NCI-H69 (cell line): Measurements from ENCODE around the gene MPST.
A peak's percentile ranks its signal among the peaks of the same experiment; 100 is the strongest.

ENCODE experiments used
- DNase-seq: peaks from one replicate; lab custom pipeline; 2025; lab: John Stamatoyannopoulos, UW

The MPST gene

GRCh38 chr22:37022483-37023337 is 3.2 kb downstream of the MPST start:
- no peak for DNase-seq

GRCh38 chr22:37023743-37024338 is 4.3 kb downstream of the MPST start:
- DNase-seq, result no peak

- no peak for DNase-seq
These were observed 5.0 kb downstream of the MPST start for GRCh38 chr22:37024339-37025157.

- no peak for DNase-seq
These were observed 6.0 kb downstream of the MPST start for GRCh38 chr22:37025500-37026070.

GRCh38 chr22:37026325-37026724 is 6.8 kb downstream of the MPST start:
- DNase-seq, result no peak

GRCh38 chr22:37027556-37027955 is 8.0 kb downstream of the MPST start:
- no peak for DNase-seq

- no peak for DNase-seq
These were observed 9.4 kb downstream of the MPST start for GRCh38 chr22:37028692-37029674.

- no peak for DNase-seq
These were observed 11.2 kb downstream of the MPST start for GRCh38 chr22:37030560-37031281.

GRCh38 chr22:37032134-37032534 is 12.6 kb downstream of the MPST start:
- DNase-seq, result no peak

GRCh38 chr22:37032535-37033460 is 13.3 kb downstream of the MPST start:
- DNase-seq, result peak; percentile 35

GRCh38 chr22:37033605-37034430 is 14.3 kb downstream of the MPST start:
- DNase-seq, result no peak

GRCh38 chr22:37036655-37037377 is 17.3 kb downstream of the MPST start:
- no peak for DNase-seq

- DNase-seq, result no peak
These were observed 18.1 kb downstream of the MPST start for GRCh38 chr22:37037669-37038068.

GRCh38 chr22:37039466-37039865 is 19.9 kb downstream of the MPST start:
- DNase-seq, result no peak

- DNase-seq, result no peak
These were observed 23.8 kb downstream of the MPST start for GRCh38 chr22:37043209-37043827.

- DNase-seq, result peak; percentile 35
These were observed 24.4 kb downstream of the MPST start for GRCh38 chr22:37043828-37044538.
